Neural cell (in vitro differentiated cells): ENCODE data around the gene HNRNPA2B1. TPM values are rescaled to one million over a fixed set of nuclear protein-coding genes. Genes with fewer than 3 reads are reported as not detected.

Source experiments
- H2AFZ ChIP-seq: fragments of 200-600, 300-800 bp; sonication (generic), shearing (Covaris generic); 2 replicates; pipeline ENCODE4 v1.6.0; 2014; ENCODE audit warnings: low read depth, mild to moderate bottlenecking, antibody characterized with exemption, low read length, moderate library complexity
- H3F3A ChIP-seq: fragments of 200-600 bp; shearing (Covaris generic); 2 replicates; pipeline ENCODE4 v1.6.1; 2016; ENCODE audit warnings: mild to moderate bottlenecking, moderate library complexity, mixed read lengths, antibody characterized with exemption, low read length; ENCODE audit not compliant: insufficient read depth, poor library complexity, severe bottlenecking
- H3K27ac ChIP-seq: fragments of 200-600, 300-800 bp; sonication (generic), shearing (Covaris generic); 2 replicates; pipeline ENCODE4 v1.5.1; 2014; ENCODE audit warnings: mild to moderate bottlenecking, low read length, moderate library complexity
- H3K27me3 ChIP-seq: fragments of 300-800, 200-600 bp; sonication (generic), shearing (Covaris generic); 2 replicates; pipeline ENCODE4 v1.6.0; 2014; ENCODE audit warnings: mild to moderate bottlenecking, low read depth, low read length, moderate library complexity; ENCODE audit not compliant: insufficient read depth
- H3K36me3 ChIP-seq: fragments of 300-800, 200-600 bp; sonication (generic), shearing (Covaris generic); 2 replicates; pipeline ENCODE4 v1.5.1; 2014; ENCODE audit warnings: mild to moderate bottlenecking, antibody characterized with exemption, low read length, moderate library complexity; ENCODE audit not compliant: insufficient read depth
- H3K4me2 ChIP-seq: fragments of 300-800, 200-600 bp; sonication (generic), shearing (Covaris generic); 2 replicates; pipeline ENCODE4 v1.6.0; 2014; ENCODE audit warnings: mild to moderate bottlenecking, low read length
- H3K4me3 ChIP-seq: fragments of 300-800, 200-600 bp; sonication (generic), shearing (Covaris generic); 2 replicates; pipeline ENCODE4 v1.5.1; 2014; ENCODE audit warnings: mild to moderate bottlenecking, low read length, moderate library complexity
- H3K79me2 ChIP-seq: fragments of 200-600 bp; shearing (Covaris generic); replicated peaks from 2 replicates; pipeline ENCODE4 v1.6.0; 2014; ENCODE audit warnings: mild to moderate bottlenecking, low read length, moderate library complexity; ENCODE audit not compliant: insufficient read depth
- H3K9ac ChIP-seq: fragments of 300-800, 200-600 bp; sonication (generic), shearing (Covaris generic); 2 replicates; pipeline ENCODE4 v1.6.1; 2016; ENCODE audit warnings: mild to moderate bottlenecking, low read length, mixed read lengths
- H3K9me2 ChIP-seq: fragments of 200-600 bp; shearing (Covaris generic); 2 replicates; pipeline ENCODE4 v1.6.1; 2016; ENCODE audit warnings: mild to moderate bottlenecking, low read length, mixed read lengths; ENCODE audit not compliant: insufficient read depth
- H3K9me3 ChIP-seq: fragments of 200-600, 300-800 bp; sonication (generic), shearing (Covaris generic); 2 replicates; pipeline ENCODE4 v1.6.1; 2016; ENCODE audit warnings: mild to moderate bottlenecking, mixed run types, low read length, moderate library complexity, mixed read lengths
- H4K20me1 ChIP-seq: fragments of 200-600 bp; shearing (Covaris generic); 2 replicates; pipeline ENCODE4 v1.6.1; 2016; ENCODE audit warnings: mild to moderate bottlenecking, mixed run types; ENCODE audit not compliant: insufficient read depth
- EP300 ChIP-seq: fragments of 450-650 bp; conservative IDR thresholded peaks from 2 replicates; pipeline ENCODE4 v1.6.1; 2014; ENCODE audit warnings: antibody characterized with exemption, mild to moderate bottlenecking, moderate library complexity; ENCODE audit not compliant: poor library complexity, severe bottlenecking
- EZH2 ChIP-seq: fragments of 200-600, 300-800 bp; shearing (Covaris generic), sonication (generic); IDR thresholded peaks from 2 replicates; pipeline ENCODE4 v1.6.1; 2014; ENCODE audit warnings: antibody characterized with exemption, low read length, borderline replicate concordance, mild to moderate bottlenecking; ENCODE audit not compliant: insufficient read depth, poor library complexity, severe bottlenecking
- MXI1 ChIP-seq: fragments of 450-650 bp; conservative IDR thresholded peaks from 2 replicates; pipeline ENCODE4 v1.6.1; 2014; ENCODE audit warnings: antibody characterized with exemption, mild to moderate bottlenecking; ENCODE audit not compliant: poor library complexity, severe bottlenecking
- POLR2AphosphoS5 ChIP-seq: IDR thresholded peaks from 2 replicates; pipeline ENCODE4 v1.6.1; 2012
- RAD21 ChIP-seq: fragments of 450-650 bp; conservative IDR thresholded peaks from 2 replicates; pipeline ENCODE4 v1.6.1; 2014; ENCODE audit warnings: antibody characterized with exemption, mild to moderate bottlenecking, moderate library complexity
- SMC3 ChIP-seq: fragments of 450-650 bp; conservative IDR thresholded peaks from 2 replicates; pipeline ENCODE4 v1.6.1; 2014; ENCODE audit warnings: antibody characterized with exemption, mild to moderate bottlenecking, moderate library complexity; ENCODE audit not compliant: poor library complexity
- TAF1 ChIP-seq: IDR thresholded peaks from 2 replicates; pipeline ENCODE4 v1.6.1; 2012; ENCODE audit warnings: low read depth
- polyA plus RNA-seq: library from polyadenylated mRNA; depleted of rRNA; stranded (reverse); fragments of >200 nt; gene quantifications from 2 replicates; pipeline ENCODE4 v1.2.3, GENCODE V29; 2014
- TF ChIP-seq, protein P1 (sequence below): IDR thresholded peaks from 2 replicates; pipeline ENCODE4 v1.6.1; 2012; ENCODE audit warnings: borderline replicate concordance
- TF ChIP-seq, protein P2 (sequence below): fragments of 450-650 bp; IDR thresholded peaks from 2 replicates; pipeline ENCODE4 v1.5.1; 2014; ENCODE audit warnings: antibody characterized with exemption, mild to moderate bottlenecking, moderate library complexity; ENCODE audit not compliant: poor library complexity, severe bottlenecking

Gene HNRNPA2B1
- polyA plus RNA-seq, 1 donor from 2014 or later = 419 TPM

DNA sequence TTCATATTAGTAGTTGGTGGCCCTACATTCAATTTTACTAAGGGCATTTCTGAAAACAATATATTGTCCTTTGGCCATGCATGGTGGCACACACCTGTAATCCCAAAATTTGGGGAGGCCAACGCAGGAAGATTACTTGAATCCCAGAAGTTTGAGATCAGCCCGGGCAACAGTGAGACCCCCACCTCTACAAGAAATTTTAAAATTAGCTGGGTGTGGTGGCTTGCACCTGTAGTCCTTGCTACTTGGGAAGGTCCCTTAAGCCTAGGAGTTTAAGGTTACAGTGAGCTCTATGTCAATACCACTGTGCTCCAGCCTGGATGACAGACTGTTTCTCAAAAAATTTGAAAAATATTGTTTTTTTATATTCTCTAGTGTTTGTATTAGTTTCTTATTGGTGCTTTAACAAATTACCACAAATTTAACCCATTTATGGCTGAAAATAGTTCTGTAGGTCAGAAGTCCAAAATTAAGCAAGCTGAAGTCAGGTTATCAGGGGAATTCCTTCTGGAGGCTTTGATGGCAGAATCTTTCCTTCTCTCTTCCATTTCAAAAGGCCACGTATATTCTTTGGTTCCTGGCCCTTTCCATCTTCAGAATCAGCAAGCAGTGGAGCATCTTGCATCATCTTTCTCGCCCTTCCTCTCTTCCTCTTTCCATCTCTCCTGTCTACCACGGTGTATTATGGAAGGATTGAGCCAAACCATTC lies 13.4 kb upstream of the HNRNPA2B1 start:
- no peaks in the 10 kb centered on the region for H3K9me3 ChIP-seq
- no peak overlapping the region for H2AFZ ChIP-seq

DNA sequence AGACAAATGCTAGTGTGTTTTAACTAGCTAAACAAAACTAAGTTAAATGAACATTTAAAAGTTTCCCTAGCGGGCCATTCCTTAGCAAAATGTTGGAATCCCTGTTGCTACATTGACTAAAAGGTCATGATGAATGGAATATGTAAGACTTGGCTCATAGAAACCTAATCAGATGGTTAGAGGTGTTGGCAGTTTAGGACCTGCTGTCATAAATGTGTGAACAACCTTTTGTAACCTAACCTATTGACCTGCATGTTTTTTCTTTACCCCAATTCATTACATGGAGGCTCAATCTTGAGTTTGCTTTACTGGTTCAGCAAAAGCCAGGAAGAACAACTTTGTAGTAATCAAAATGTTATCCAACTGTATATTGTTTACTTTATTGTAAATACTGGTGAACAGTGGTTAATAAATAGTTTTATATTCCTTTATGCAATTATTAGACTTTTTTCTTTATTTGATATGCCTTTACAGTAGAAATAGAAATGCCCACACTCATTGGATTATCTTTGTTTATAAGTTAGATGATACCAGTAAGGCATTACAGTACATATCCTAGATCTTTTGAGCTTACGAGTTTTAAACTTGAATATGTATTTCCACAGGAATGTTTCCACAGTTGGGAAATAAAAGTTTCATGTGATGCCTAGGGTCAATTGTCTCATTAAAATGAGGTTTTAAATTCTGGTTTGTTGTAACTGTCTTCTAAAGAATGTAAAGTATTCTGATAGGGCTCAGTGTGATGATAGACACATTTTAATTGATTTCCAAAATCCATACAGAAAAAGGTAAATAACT lies 12.6 kb upstream of the HNRNPA2B1 start:
- H3K9ac ChIP-seq = no peak overlapping the region
- no peak overlapping the region for H3K4me3 ChIP-seq
- H3K9me2 ChIP-seq = no peaks in the 10 kb centered on the region
- H3K27me3 ChIP-seq = no peaks in the 10 kb centered on the region
- H3K4me2 ChIP-seq = no peak overlapping the region
- no peaks in the 10 kb centered on the region for H4K20me1 ChIP-seq
- H3F3A ChIP-seq = no peaks in the 10 kb centered on the region
- no peak overlapping the region for H2AFZ ChIP-seq
- peaks cover 23% of the 10 kb centered on the region for H3K36me3 ChIP-seq
- peaks cover 7% of the 10 kb centered on the region for H3K79me2 ChIP-seq
- no peak overlapping the region for H3K27ac ChIP-seq
- TF ChIP-seq, protein P1, sequence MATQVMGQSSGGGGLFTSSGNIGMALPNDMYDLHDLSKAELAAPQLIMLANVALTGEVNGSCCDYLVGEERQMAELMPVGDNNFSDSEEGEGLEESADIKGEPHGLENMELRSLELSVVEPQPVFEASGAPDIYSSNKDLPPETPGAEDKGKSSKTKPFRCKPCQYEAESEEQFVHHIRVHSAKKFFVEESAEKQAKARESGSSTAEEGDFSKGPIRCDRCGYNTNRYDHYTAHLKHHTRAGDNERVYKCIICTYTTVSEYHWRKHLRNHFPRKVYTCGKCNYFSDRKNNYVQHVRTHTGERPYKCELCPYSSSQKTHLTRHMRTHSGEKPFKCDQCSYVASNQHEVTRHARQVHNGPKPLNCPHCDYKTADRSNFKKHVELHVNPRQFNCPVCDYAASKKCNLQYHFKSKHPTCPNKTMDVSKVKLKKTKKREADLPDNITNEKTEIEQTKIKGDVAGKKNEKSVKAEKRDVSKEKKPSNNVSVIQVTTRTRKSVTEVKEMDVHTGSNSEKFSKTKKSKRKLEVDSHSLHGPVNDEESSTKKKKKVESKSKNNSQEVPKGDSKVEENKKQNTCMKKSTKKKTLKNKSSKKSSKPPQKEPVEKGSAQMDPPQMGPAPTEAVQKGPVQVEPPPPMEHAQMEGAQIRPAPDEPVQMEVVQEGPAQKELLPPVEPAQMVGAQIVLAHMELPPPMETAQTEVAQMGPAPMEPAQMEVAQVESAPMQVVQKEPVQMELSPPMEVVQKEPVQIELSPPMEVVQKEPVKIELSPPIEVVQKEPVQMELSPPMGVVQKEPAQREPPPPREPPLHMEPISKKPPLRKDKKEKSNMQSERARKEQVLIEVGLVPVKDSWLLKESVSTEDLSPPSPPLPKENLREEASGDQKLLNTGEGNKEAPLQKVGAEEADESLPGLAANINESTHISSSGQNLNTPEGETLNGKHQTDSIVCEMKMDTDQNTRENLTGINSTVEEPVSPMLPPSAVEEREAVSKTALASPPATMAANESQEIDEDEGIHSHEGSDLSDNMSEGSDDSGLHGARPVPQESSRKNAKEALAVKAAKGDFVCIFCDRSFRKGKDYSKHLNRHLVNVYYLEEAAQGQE = no peak
- TF ChIP-seq RAD21 = no peak
- TF ChIP-seq EZH2 = no peak
- no peak for TF ChIP-seq SMC3
- TF ChIP-seq MXI1 = no peak
- no peak for TF ChIP-seq EP300
- TF ChIP-seq POLR2AphosphoS5 = no peak
- TF ChIP-seq, protein P2, sequence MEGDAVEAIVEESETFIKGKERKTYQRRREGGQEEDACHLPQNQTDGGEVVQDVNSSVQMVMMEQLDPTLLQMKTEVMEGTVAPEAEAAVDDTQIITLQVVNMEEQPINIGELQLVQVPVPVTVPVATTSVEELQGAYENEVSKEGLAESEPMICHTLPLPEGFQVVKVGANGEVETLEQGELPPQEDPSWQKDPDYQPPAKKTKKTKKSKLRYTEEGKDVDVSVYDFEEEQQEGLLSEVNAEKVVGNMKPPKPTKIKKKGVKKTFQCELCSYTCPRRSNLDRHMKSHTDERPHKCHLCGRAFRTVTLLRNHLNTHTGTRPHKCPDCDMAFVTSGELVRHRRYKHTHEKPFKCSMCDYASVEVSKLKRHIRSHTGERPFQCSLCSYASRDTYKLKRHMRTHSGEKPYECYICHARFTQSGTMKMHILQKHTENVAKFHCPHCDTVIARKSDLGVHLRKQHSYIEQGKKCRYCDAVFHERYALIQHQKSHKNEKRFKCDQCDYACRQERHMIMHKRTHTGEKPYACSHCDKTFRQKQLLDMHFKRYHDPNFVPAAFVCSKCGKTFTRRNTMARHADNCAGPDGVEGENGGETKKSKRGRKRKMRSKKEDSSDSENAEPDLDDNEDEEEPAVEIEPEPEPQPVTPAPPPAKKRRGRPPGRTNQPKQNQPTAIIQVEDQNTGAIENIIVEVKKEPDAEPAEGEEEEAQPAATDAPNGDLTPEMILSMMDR = no peak
- TF ChIP-seq TAF1 = no peak
- no peaks in the 10 kb centered on the region for H3K9me3 ChIP-seq

More for the DNA sequence above, 13.4 kb upstream of the HNRNPA2B1 start:
- no peaks in the 10 kb centered on the region for H3K27me3 ChIP-seq
- H3K4me3 ChIP-seq = no peak overlapping the region
- H3K9me2 ChIP-seq = no peaks in the 10 kb centered on the region
- H3K4me2 ChIP-seq = no peak overlapping the region
- no peak for TF ChIP-seq POLR2AphosphoS5
- no peaks in the 10 kb centered on the region for H4K20me1 ChIP-seq
- H3F3A ChIP-seq = no peaks in the 10 kb centered on the region
- H3K79me2 ChIP-seq = peaks cover 4% of the 10 kb centered on the region
- H3K36me3 ChIP-seq = peaks cover 23% of the 10 kb centered on the region
- no peak overlapping the region for H3K9ac ChIP-seq
- H3K27ac ChIP-seq = no peak overlapping the region
